Neural crest cell (in vitro differentiated cells): ENCODE results near the gene SCP2. TPM values are rescaled to one million over a fixed set of nuclear protein-coding genes. Genes with fewer than 3 reads are reported as not detected.

Source experiments
- DNase-seq: peaks from one replicate; pipeline ENCODE4 v3.0.0; 2021; ENCODE audit warnings: low read depth, mixed read lengths, low spot score
- H3K27ac Mint-ChIP-seq: one replicate; pipeline ENCODE4 v1.8.0; 2021; ENCODE audit warnings: mild to moderate bottlenecking, mixed read lengths; ENCODE audit not compliant: unreplicated experiment
- H3K27me3 Mint-ChIP-seq: 2 replicates; pipeline ENCODE4 v1.8.0; 2021; ENCODE audit warnings: low read depth, mild to moderate bottlenecking, mixed read lengths
- H3K36me3 Mint-ChIP-seq: 2 replicates; pipeline ENCODE4 v1.8.0; 2021; ENCODE audit warnings: low read depth, mild to moderate bottlenecking, mixed read lengths
- H3K4me1 Mint-ChIP-seq: 2 replicates; pipeline ENCODE4 v1.8.0; 2021; ENCODE audit warnings: mixed read lengths
- H3K4me3 Mint-ChIP-seq: one replicate; pipeline ENCODE4 v1.8.0; 2021; ENCODE audit warnings: mild to moderate bottlenecking, mixed read lengths
- H3K9me3 Mint-ChIP-seq: 2 replicates; pipeline ENCODE4 v1.8.0; 2021; ENCODE audit warnings: mixed read lengths
- total RNA-seq: library from RNA; stranded (reverse); gene quantifications from 2 replicates; pipeline ENCODE4 v1.2.1, GENCODE V29; 2021
- TF ChIP-seq, protein P1 (sequence below): fragments of 200-600 bp; sonication (generic); conservative IDR thresholded peaks from 2 replicates; pipeline ENCODE4 v1.5.0; 2021; ENCODE audit warnings: antibody characterized with exemption, mild to moderate bottlenecking

The SCP2 gene
- total RNA-seq, 1 donor from 2014 or later: 61.8 TPM

DNA sequence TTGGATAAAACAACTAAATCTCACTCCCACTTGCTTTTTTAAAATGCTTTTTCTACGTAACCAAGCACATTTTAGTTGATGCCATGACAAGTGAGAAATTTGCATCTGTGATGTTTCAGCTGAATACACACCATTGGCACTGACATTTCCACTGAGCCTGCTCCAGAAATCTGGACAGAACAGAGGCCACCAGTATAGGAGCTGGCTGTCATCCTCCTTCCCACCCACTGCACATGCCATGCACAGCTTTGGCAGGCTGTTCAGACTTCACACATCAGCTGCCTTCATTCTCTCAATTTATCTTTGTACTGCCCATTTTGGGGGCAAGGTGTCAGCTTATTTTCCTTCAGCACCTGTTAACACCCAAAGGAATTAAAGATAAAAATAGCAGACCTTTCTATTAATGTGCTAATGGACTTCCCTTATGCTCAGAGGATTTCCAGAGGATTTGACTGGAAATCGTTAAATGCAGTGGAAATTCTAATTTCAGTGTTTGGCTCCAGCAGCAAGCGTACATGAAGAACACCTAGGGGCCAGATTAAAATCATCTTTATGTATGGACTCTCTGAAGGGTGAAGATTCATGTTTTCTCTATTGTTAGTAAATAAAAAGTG is 122.0 kb downstream of the SCP2 start:
- Mint-ChIP-seq H3K27me3 (no peaks in the 10 kb centered on the region), H3K4me1 (peaks cover 16% of the 10 kb centered on the region)

DNA sequence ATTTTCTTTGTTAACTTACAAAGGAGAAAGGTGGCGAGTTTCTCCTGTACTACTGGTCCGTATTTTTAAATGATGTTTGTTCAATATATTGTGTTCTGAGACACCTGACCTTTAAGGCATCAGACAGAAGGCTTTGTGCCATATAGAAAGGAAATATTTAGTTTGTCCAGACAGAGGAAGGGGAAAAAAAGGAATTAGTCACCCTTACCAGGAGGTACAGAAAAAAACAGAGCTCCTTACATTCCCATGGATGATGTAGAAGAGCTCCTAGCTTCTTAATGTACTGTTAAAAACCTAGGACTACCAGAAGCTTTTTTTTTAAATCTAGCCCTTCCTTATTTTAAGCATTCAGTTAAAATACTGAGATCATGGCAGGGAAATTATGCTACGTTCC is 122.5 kb downstream of the SCP2 start:
- H3K27ac Mint-ChIP-seq: no peak overlapping the region

More for the DNA sequence above, 122.0 kb downstream of the SCP2 start:
- H3K36me3 Mint-ChIP-seq: peaks cover 11% of the 10 kb centered on the region
- H3K27ac Mint-ChIP-seq: no peak overlapping the region
- no peak overlapping the region for H3K4me3 Mint-ChIP-seq
- no peak for DNase-seq
- TF ChIP-seq, protein P1, sequence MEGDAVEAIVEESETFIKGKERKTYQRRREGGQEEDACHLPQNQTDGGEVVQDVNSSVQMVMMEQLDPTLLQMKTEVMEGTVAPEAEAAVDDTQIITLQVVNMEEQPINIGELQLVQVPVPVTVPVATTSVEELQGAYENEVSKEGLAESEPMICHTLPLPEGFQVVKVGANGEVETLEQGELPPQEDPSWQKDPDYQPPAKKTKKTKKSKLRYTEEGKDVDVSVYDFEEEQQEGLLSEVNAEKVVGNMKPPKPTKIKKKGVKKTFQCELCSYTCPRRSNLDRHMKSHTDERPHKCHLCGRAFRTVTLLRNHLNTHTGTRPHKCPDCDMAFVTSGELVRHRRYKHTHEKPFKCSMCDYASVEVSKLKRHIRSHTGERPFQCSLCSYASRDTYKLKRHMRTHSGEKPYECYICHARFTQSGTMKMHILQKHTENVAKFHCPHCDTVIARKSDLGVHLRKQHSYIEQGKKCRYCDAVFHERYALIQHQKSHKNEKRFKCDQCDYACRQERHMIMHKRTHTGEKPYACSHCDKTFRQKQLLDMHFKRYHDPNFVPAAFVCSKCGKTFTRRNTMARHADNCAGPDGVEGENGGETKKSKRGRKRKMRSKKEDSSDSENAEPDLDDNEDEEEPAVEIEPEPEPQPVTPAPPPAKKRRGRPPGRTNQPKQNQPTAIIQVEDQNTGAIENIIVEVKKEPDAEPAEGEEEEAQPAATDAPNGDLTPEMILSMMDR: no peak
- H3K9me3 Mint-ChIP-seq: no peaks in the 10 kb centered on the region

DNA sequence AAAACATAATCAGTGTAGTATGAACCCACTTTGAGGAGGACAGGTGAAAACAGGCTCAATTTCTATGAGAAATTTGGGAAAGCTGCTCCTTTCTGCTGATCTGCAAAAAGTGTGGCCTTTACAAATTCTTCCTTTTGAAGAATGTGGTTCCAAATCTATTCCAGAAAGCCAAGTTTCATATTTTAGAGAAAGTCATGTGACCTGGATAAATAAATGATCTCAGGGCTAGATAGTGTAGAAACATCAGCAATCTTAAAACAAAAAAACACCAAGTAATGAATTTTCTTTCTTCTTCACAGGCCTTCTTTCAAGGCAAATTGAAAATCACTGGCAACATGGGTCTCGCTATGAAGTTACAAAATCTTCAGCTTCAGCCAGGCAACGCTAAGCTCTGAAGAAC is 123.2 kb downstream of the SCP2 start:
- H3K36me3 Mint-ChIP-seq: peaks cover 11% of the 10 kb centered on the region
- no peaks in the 10 kb centered on the region for H3K27me3 Mint-ChIP-seq
- no peak for DNase-seq
- H3K4me3 Mint-ChIP-seq: no peak overlapping the region
- TF ChIP-seq, protein P1: no peak
- H3K4me1 Mint-ChIP-seq: peaks cover 16% of the 10 kb centered on the region
- H3K9me3 Mint-ChIP-seq: no peaks in the 10 kb centered on the region
- no peak overlapping the region for H3K27ac Mint-ChIP-seq

More for the DNA sequence above, 122.5 kb downstream of the SCP2 start:
- H3K4me1 Mint-ChIP-seq: peaks cover 16% of the 10 kb centered on the region
- DNase-seq: no peak
- no peak overlapping the region for H3K4me3 Mint-ChIP-seq
- H3K36me3 Mint-ChIP-seq: peaks cover 11% of the 10 kb centered on the region
- no peaks in the 10 kb centered on the region for H3K9me3 Mint-ChIP-seq
- TF ChIP-seq, protein P1: no peak
- no peaks in the 10 kb centered on the region for H3K27me3 Mint-ChIP-seq

DNA sequence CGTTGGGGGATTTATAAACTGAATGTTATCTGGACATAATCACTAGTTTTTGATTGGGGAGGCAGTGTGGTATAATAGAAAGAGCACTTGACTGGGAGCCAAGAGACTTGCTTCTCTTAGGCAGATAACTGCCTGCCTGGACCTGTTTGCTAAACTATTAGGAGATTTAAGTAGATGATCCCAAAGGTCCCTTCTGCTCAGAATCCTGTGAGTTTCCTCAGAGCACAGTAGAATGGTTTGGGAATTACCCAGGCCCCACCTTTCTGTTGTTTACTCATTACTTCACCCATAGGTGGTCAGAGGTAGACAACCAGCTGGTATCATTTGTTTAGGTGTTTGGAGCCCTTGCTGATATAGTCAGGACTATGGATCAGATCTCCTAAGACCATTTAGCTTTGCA is 124.6 kb downstream of the SCP2 start:
- Mint-ChIP-seq H3K4me3 (no peak overlapping the region), H3K9me3 (no peaks in the 10 kb centered on the region), H3K27ac (no peak overlapping the region), H3K36me3 (peaks cover 11% of the 10 kb centered on the region), H3K27me3 (no peaks in the 10 kb centered on the region), H3K4me1 (peaks cover 16% of the 10 kb centered on the region)
- TF ChIP-seq, protein P1: no peak
- no peak for DNase-seq

DNA sequence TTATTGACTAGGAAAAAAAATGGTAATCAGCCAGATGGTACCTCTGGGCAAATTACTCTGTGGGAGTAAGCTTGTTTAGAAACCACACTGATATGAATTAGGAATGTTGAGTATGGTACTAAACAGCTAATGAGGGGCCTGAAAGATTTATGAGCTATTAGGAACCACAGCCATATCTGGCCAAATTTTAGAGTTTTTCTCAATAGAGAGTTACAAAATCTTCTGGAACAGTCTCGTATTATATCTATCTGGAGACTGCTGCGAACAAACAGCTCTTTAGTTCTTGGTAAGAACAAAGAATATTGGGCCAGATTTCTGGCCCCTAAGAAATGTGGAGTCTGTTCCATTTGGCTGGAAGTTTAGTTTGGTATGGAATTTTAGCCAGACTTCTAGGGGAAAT is 130.1 kb downstream of the SCP2 start:
- peaks cover 11% of the 10 kb centered on the region for H3K36me3 Mint-ChIP-seq
- no peak overlapping the region for H3K4me3 Mint-ChIP-seq
- H3K4me1 Mint-ChIP-seq: no peaks in the 10 kb centered on the region
- no peaks in the 10 kb centered on the region for H3K9me3 Mint-ChIP-seq
- H3K27ac Mint-ChIP-seq: no peak overlapping the region
- peaks cover 41% of the 10 kb centered on the region for H3K27me3 Mint-ChIP-seq
- no peak for DNase-seq
- TF ChIP-seq, protein P1: no peak
